SK-N-SH treated with all-trans-retinoic acid at 6 μM for 48 hours (cell line): ENCODE data around the gene DIP2A.

Experiments used
- ARNTL ChIP-seq: fragments of 450-650 bp; formaldehyde crosslinking; IDR thresholded peaks from 2 replicates; pipeline ENCODE4 v1.5.0; 2020; ENCODE audit warnings: low read depth, mild to moderate bottlenecking, moderate library complexity, borderline replicate concordance
- BACH2 ChIP-seq: fragments of 250-450 bp; sonication (Bioruptor Pico); IDR thresholded peaks from 2 replicates; pipeline ENCODE4 v1.9.0; 2021; ENCODE audit warnings: mild to moderate bottlenecking, borderline replicate concordance
- CSRNP3 ChIP-seq: fragments of 250-450 bp; sonication (Bioruptor Pico); IDR thresholded peaks from 2 replicates; pipeline ENCODE4 v1.5.1; 2021; ENCODE audit warnings: mild to moderate bottlenecking, moderate library complexity
- ISL1 ChIP-seq: fragments of 250-450 bp; sonication (Bioruptor Pico); IDR thresholded peaks from 2 replicates; pipeline ENCODE4 v2.1.2; 2022; ENCODE audit warnings: mild to moderate bottlenecking, moderate library complexity
- OSR1 ChIP-seq: fragments of 250-450 bp; sonication (Bioruptor Pico); IDR thresholded peaks from 2 replicates; pipeline ENCODE4 v1.8.0; 2022; ENCODE audit warnings: moderate library complexity, mild to moderate bottlenecking, inconsistent platforms
- PPARA ChIP-seq: fragments of 250-450 bp; sonication (Bioruptor Pico); IDR thresholded peaks from 2 replicates; pipeline ENCODE4 v1.5.0; 2020; ENCODE audit warnings: mild to moderate bottlenecking, borderline replicate concordance
- RARB ChIP-seq: fragments of 250-450 bp; sonication (Bioruptor Pico); IDR thresholded peaks from 2 replicates; pipeline ENCODE4 v1.8.0; 2021; ENCODE audit warnings: mild to moderate bottlenecking, moderate library complexity
- SNAI2 ChIP-seq: fragments of 250-450 bp; sonication (Bioruptor Pico); IDR thresholded peaks from 2 replicates; pipeline ENCODE4 v1.5.0; 2020; ENCODE audit warnings: mild to moderate bottlenecking, moderate library complexity
- TCF4 ChIP-seq: fragments of 250-450 bp; sonication (Bioruptor Pico); IDR thresholded peaks from 2 replicates; pipeline ENCODE4 v1.8.0; 2021; ENCODE audit warnings: mild to moderate bottlenecking, moderate library complexity, borderline replicate concordance
- TOX ChIP-seq: fragments of 250-450 bp; sonication (Bioruptor Pico); IDR thresholded peaks from 2 replicates; pipeline ENCODE4 v1.8.0; 2021; ENCODE audit warnings: mild to moderate bottlenecking, moderate library complexity, borderline replicate concordance
- ZC3H10 ChIP-seq: fragments of 250-450 bp; sonication (Bioruptor Pico); IDR thresholded peaks from 2 replicates; pipeline ENCODE4 v1.5.1; 2021; ENCODE audit warnings: mild to moderate bottlenecking, moderate library complexity
- ZNF565 ChIP-seq: fragments of 450-650 bp; formaldehyde crosslinking; conservative IDR thresholded peaks from 2 replicates; pipeline ENCODE4 v1.5.0; 2020; ENCODE audit warnings: low read depth, mild to moderate bottlenecking, moderate library complexity
- TF ChIP-seq, protein P1 (sequence below): fragments of 250-450 bp; sonication (Bioruptor Pico); IDR thresholded peaks from 2 replicates; pipeline ENCODE4 v1.8.0; 2020; ENCODE audit warnings: mild to moderate bottlenecking, moderate library complexity, borderline replicate concordance
- TF ChIP-seq, protein P2 (sequence below): fragments of 250-450 bp; sonication (Bioruptor Pico); IDR thresholded peaks from 2 replicates; pipeline ENCODE4 v1.5.1; 2020; ENCODE audit warnings: low read depth, mild to moderate bottlenecking, moderate library complexity

- TF ChIP-seq, protein P1, sequence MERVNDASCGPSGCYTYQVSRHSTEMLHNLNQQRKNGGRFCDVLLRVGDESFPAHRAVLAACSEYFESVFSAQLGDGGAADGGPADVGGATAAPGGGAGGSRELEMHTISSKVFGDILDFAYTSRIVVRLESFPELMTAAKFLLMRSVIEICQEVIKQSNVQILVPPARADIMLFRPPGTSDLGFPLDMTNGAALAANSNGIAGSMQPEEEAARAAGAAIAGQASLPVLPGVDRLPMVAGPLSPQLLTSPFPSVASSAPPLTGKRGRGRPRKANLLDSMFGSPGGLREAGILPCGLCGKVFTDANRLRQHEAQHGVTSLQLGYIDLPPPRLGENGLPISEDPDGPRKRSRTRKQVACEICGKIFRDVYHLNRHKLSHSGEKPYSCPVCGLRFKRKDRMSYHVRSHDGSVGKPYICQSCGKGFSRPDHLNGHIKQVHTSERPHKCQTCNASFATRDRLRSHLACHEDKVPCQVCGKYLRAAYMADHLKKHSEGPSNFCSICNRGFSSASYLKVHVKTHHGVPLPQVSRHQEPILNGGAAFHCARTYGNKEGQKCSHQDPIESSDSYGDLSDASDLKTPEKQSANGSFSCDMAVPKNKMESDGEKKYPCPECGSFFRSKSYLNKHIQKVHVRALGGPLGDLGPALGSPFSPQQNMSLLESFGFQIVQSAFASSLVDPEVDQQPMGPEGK (CRISPR knock-in tag), result no peak
- TF ChIP-seq TOX (CRISPR knock-in tag) (no peak), ZC3H10 (CRISPR knock-in tag) (no peak), ZNF565 (CRISPR knock-in tag) (no peak), ARNTL (CRISPR knock-in tag) (no peak), BACH2 (CRISPR knock-in tag) (no peak), RARB (CRISPR knock-in tag) (no peak), CSRNP3 (CRISPR knock-in tag) (no peak), SNAI2 (CRISPR knock-in tag) (no peak), TCF4 (CRISPR knock-in tag) (no peak), PPARA (no peak), OSR1 (CRISPR knock-in tag) (no peak), ISL1 (CRISPR knock-in tag) (no peak)
- TF ChIP-seq, protein P2, sequence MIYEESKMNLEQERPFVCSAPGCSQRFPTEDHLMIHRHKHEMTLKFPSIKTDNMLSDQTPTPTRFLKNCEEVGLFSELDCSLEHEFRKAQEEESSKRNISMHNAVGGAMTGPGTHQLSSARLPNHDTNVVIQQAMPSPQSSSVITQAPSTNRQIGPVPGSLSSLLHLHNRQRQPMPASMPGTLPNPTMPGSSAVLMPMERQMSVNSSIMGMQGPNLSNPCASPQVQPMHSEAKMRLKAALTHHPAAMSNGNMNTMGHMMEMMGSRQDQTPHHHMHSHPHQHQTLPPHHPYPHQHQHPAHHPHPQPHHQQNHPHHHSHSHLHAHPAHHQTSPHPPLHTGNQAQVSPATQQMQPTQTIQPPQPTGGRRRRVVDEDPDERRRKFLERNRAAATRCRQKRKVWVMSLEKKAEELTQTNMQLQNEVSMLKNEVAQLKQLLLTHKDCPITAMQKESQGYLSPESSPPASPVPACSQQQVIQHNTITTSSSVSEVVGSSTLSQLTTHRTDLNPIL (CRISPR knock-in tag), result no peak
These were observed 102.9 kb downstream of the DIP2A start for GRCh38 chr21:46561445-46562090.
